Uterus (tissue), 4 donors: ENCODE measurements around the gene SCLY. TPM values are rescaled to one million over a fixed set of nuclear protein-coding genes. Genes with fewer than 3 reads are reported as not detected.

Source experiments
- DNase-seq, 2 donors: peaks; one replicate each; pipeline ENCODE4 v3.0.0-alpha.2; 2019 to 2020
- H3K27ac ChIP-seq, 2 donors: fragments of 200-600 bp; sonication (generic); 1 replicate in 1 of 2; 2 replicates in 1 of 2; pipeline ENCODE4 v1.5.1; 2016 to 2018
- H3K27me3 ChIP-seq, 2 donors: fragments of 200-600 bp; sonication (generic); one replicate each; pipeline ENCODE4 v1.5.1; 2018 to 2019; ENCODE audit warnings: control low read depth in 1 of 2
- H3K36me3 ChIP-seq, 2 donors: fragments of 200-600 bp; sonication (generic); one replicate each; pipeline ENCODE4 v1.5.1; 2019; ENCODE audit warnings: control low read depth in 1 of 2
- H3K4me1 ChIP-seq, 2 donors: fragments of 200-600 bp; sonication (generic); one replicate each; pipeline ENCODE4 v1.5.1; 2018 to 2019; ENCODE audit warnings: control low read depth in 1 of 2
- H3K4me3 ChIP-seq, 2 donors: fragments of 200-600 bp; sonication (generic); 1 replicate in 1 of 2; 2 replicates in 1 of 2; pipeline ENCODE4 v1.5.1; 2018 to 2019; ENCODE audit warnings: mild to moderate bottlenecking in 1 of 2
- H3K9me3 ChIP-seq, 2 donors: fragments of 200-600 bp; sonication (generic); one replicate each; pipeline ENCODE4 v1.5.1; 2019; ENCODE audit warnings: control low read depth in 1 of 2
- POLR2A ChIP-seq, 2 donors: fragments of 450-650 bp; IDR thresholded peaks; one replicate each; pipeline ENCODE4 v1.6.1; 2016; ENCODE audit warnings: antibody characterized with exemption in 2 of 2, mild to moderate bottlenecking in 1 of 2, moderate library complexity in 1 of 2
- intact Hi-C: fragments of 100-400 bp; cut with DNase I; formaldehyde crosslinking; loops from one replicate; pipeline ENCODE4 v1.15.1; 2023; ENCODE audit warnings: low total_unique reads
- total RNA-seq, 4 donors: library from RNA; depleted of rRNA in 3 of 4; stranded (reverse); fragments of >200 nt in 3 of 4; gene quantifications; one replicate each; pipeline versions ENCODE4 v1.1.0 to v1.2.4, GENCODE V29; 2014 to 2023
- TF ChIP-seq, protein P1 (sequence below), 4 experiments: fragments of 200-600 bp in 2 of 4; fragments of 450-650 bp in 2 of 4; sonication (generic) in 2 of 4; IDR thresholded peaks; one replicate each; pipeline ENCODE4 v1.5.1; 2016 to 2019; ENCODE audit warnings: antibody characterized with exemption in 4 of 4, mild to moderate bottlenecking in 2 of 4, moderate library complexity in 1 of 4
- donor health status: DM: yes; HTN: yes; CAD: no.

SCLY gene
- total RNA-seq, 4 donors from 2014 or later = 5.1 to 26.0 (median 12.8) TPM

DNA sequence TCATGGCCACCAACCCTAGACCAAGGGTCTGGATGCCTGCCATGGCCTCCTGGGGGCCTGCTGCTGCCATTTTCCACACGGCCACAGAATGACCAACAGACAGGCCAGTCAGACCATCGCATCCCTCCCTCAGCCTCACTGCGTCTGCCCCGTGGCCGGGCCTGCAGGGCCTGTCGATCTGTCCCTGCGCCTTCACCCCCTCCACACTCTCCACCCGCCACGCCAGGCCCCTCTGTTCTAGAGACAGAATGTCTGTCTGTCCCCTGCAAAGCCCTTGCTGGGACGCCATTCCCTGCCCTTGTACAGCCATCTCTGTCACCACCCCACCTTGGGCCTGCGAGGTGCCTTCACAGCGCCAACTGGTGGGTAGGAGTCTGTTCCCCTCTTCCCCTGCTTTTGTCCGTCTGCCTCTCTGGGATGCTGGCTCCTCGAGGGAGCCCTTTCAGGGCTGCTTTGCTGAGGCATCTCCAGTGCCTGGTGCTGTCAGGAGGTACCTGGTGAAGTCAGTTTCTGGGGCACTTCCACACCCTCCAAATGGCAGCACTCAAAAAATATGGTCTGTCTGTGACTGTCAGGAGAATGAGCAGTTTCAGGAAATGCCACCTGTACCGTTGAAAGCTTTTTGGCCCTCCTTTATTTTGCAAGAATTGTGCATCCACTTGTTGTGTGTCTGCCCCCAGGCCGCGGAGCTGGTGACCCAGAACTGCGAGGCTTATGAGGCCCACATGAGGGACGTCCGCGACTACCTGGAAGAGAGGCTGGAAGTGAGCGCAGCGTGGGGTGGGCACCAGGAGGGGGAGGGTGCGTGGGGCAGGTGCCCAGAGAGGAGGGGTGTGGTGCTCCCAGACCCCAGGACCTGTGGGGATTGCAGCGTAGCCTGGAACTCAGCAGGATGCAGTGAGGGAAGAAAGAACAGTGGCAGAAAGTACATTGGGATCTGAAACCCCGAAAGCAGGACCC lies 32.7 kb downstream of the SCLY start:
- no peak for DNase-seq
- H3K27ac ChIP-seq = no peak overlapping the region
- no peaks in the 10 kb centered on the region for H3K36me3 ChIP-seq
- no peaks in the 10 kb centered on the region for H3K9me3 ChIP-seq
- no peaks in the 10 kb centered on the region for H3K27me3 ChIP-seq
- intact Hi-C loops = no loop called here
- TF ChIP-seq, protein P1, sequence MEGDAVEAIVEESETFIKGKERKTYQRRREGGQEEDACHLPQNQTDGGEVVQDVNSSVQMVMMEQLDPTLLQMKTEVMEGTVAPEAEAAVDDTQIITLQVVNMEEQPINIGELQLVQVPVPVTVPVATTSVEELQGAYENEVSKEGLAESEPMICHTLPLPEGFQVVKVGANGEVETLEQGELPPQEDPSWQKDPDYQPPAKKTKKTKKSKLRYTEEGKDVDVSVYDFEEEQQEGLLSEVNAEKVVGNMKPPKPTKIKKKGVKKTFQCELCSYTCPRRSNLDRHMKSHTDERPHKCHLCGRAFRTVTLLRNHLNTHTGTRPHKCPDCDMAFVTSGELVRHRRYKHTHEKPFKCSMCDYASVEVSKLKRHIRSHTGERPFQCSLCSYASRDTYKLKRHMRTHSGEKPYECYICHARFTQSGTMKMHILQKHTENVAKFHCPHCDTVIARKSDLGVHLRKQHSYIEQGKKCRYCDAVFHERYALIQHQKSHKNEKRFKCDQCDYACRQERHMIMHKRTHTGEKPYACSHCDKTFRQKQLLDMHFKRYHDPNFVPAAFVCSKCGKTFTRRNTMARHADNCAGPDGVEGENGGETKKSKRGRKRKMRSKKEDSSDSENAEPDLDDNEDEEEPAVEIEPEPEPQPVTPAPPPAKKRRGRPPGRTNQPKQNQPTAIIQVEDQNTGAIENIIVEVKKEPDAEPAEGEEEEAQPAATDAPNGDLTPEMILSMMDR (IDR thresholded peaks at IDR 0.05) = no peak
- no peaks in the 10 kb centered on the region for H3K4me1 ChIP-seq
- H3K4me3 ChIP-seq = no peak overlapping the region

DNA sequence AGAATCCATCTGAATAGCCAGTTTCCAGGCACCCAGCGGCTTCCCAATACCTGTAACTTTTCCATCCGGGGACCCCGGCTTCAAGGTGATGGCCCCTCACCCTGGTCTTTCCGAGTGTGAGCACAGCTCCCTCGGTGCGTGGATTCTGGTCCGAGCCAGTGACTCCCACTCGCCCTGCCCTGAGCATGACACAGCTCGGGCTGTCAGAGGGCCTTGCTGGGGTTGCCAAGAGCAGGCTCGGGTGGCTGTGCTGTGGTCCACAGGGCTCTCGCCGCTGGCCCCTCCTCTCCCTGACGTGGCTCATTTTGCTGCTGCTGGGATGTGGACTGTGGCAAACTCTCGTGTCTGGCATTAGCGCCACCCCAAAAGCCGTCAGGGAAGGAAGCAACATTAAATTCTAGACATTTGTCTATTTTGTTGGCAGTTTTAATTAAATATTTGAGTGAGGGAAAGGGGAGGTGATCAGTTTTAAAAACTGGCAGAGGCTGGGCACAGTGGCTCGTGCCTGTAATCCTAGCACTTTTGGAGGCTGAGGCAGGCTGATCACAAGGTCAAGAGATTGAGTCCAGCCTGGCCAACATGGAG lies 33.7 kb downstream of the SCLY start:
- TF ChIP-seq POLR2A (IDR thresholded peaks at IDR 0.05) = no peak
- TF ChIP-seq, protein P1 (IDR thresholded peaks at IDR 0.05) = no peak
- Histone ChIP-seq H3K4me1 (no peaks in the 10 kb centered on the region), H3K9me3 (no peaks in the 10 kb centered on the region), H3K4me3 (no peak overlapping the region), H3K27ac (no peak overlapping the region), H3K27me3 (no peaks in the 10 kb centered on the region), H3K36me3 (no peaks in the 10 kb centered on the region)
- intact Hi-C loops = no loop called here
- no peak for DNase-seq

DNA sequence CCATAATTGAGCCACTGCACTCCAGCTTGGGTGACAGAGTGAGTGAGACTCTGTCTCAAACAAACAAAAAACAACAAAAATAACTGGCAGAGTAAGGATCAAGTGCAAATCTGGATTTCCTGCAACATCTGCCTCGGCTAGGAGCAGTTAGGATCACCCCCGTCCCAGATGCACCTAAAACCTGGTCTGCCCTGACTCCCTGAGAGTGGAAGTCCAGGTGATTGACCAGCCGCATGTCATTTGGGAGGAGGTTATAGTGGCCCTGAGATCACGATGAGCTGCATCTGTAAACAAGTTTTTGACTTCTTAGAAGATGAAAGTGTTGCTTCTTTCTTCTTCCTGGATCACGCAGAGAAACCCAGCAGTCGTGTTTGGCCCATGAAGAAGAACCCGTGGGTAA lies 34.3 kb downstream of the SCLY start:
- no peak for DNase-seq

DNA sequence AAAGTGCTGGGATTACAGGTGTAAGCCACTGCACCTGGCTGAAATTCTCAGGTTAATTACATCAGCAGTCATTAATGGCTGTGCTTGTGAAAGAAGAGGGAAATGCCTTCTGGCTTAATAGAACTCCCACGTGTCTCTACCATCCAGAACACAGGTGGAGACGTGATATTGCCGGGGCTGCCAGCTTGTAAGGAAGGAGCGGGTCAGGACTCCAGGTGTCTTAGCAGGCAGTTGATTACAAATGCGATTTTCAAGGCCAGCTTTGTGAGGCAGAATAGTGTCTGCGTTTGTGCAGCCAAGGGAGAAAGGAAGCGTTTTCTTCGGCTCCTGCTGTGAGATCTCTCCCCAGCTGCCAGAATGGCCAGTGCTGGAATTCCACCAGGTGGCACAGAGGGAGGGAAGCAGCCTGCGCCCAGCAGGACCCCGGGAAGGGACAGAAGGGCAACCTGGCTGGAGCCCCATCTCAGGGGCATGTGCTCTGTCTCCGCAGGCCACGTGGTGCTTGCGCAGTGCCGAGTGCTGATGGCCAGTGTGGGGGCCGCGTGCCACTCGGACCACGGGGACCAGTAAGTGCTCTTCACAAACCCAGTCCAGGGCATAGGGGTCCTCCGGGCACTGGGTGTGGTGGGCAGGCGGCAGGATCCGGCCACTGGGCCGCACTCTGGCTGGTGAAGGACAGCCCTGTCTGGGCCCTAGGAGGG lies 35.7 kb downstream of the SCLY start:
- no peak for TF ChIP-seq POLR2A (IDR thresholded peaks at IDR 0.05)
- TF ChIP-seq, protein P1 (IDR thresholded peaks at IDR 0.05) = no peak
- Histone ChIP-seq H3K27ac (no peak overlapping the region), H3K4me3 (no peak overlapping the region), H3K4me1 (no peaks in the 10 kb centered on the region), H3K27me3 (no peaks in the 10 kb centered on the region), H3K9me3 (no peaks in the 10 kb centered on the region), H3K36me3 (no peaks in the 10 kb centered on the region)
- DNase-seq = no peak
- intact Hi-C loops = no loop called here

More for the DNA sequence above, 34.3 kb downstream of the SCLY start:
- no peaks in the 10 kb centered on the region for H3K36me3 ChIP-seq
- no peak overlapping the region for H3K4me3 ChIP-seq
- no peaks in the 10 kb centered on the region for H3K27me3 ChIP-seq
- TF ChIP-seq POLR2A (IDR thresholded peaks at IDR 0.05) = no peak
- TF ChIP-seq, protein P1 (IDR thresholded peaks at IDR 0.05) = no peak
- no peaks in the 10 kb centered on the region for H3K4me1 ChIP-seq
- intact Hi-C loops = no loop called here
- no peak overlapping the region for H3K27ac ChIP-seq
- no peaks in the 10 kb centered on the region for H3K9me3 ChIP-seq
